H1 (cell line): ENCODE results near the gene DDC. TPM values are rescaled to one million over a fixed set of nuclear protein-coding genes. Genes with fewer than 3 reads are reported as not detected.

Source experiments
- CTCF ChIA-PET: fragments of 300-600 bp; sonication (Branson Sonifier 250); formaldehyde crosslinking; loops from one replicate; lab custom pipeline; 2021; ENCODE audit not compliant: partially characterized antibody; lab: Charles Lee
- POLR2A ChIA-PET: fragments of 300-600 bp; sonication (Branson Sonifier 250); formaldehyde crosslinking; loops from one replicate; lab custom pipeline; 2021; ENCODE audit warnings: inconsistent platforms; ENCODE audit not compliant: partially characterized antibody; lab: Charles Lee
- DNase-seq, 2 experiments: peaks; one replicate each; pipeline versions ENCODE4 v3.0.0 to v3.0.0-alpha.2; 2010 to 2022; ENCODE audit warnings: low spot score in 2 of 2, low read depth in 1 of 2, mixed read lengths in 1 of 2
- FAIRE-seq: peaks from 2 replicates; lab custom pipeline; 2011; peaks lifted over from hg19 to GRCh38; lab: Jason Lieb, UNC
- H2AFZ ChIP-seq: 2 replicates; pipeline ENCODE4 v1.8.1; 2012; ENCODE audit warnings: low read length, inconsistent platforms
- H2AK5ac ChIP-seq: 2 replicates; pipeline ENCODE4 v1.6.1; 2013; ENCODE audit warnings: low read depth, low read length
- H2BK120ac ChIP-seq: replicated peaks from 2 replicates; pipeline ENCODE3; 2013; ENCODE audit warnings: low read depth, low read length, inconsistent platforms
- H2BK12ac ChIP-seq: 2 replicates; pipeline ENCODE4 v1.6.1; 2013; ENCODE audit warnings: low read depth, low read length
- H2BK15ac ChIP-seq: 2 replicates; pipeline ENCODE4 v1.6.1; 2013; ENCODE audit warnings: low read length
- H2BK20ac ChIP-seq: 2 replicates; pipeline ENCODE4 v1.6.1; 2013; ENCODE audit warnings: low read length
- H2BK5ac ChIP-seq: 2 replicates; pipeline ENCODE4 v1.6.1; 2013; ENCODE audit warnings: low read depth, low read length
- H3K14ac ChIP-seq: 2 replicates; pipeline ENCODE4 v1.6.1; 2013; ENCODE audit warnings: inconsistent platforms; ENCODE audit not compliant: insufficient read length
- H3K18ac ChIP-seq: 2 replicates; pipeline ENCODE4 v1.6.1; 2013; ENCODE audit warnings: low read length; ENCODE audit errors: extremely low read depth
- H3K23ac ChIP-seq: 2 replicates; pipeline ENCODE4 v1.6.1; 2013; ENCODE audit warnings: inconsistent platforms; ENCODE audit not compliant: insufficient read length
- H3K23me2 ChIP-seq: 2 replicates; pipeline ENCODE4 v1.6.1; 2013; ENCODE audit warnings: low read depth, low read length
- H3K27ac ChIP-seq: 2 replicates; pipeline ENCODE4 v1.6.1; 2011; ENCODE audit warnings: low read depth, low read length, inconsistent platforms
- H3K27me3 ChIP-seq, 4 experiments: replicated peaks in 1 of 4; 1 replicate in 1 of 4; 2 replicates in 3 of 4; pipeline versions ENCODE4 v1.6.1 to v1.8.1; 2011 to 2013; ENCODE audit warnings: low read length in 3 of 4, mild to moderate bottlenecking in 3 of 4, inconsistent platforms in 2 of 4, mixed read lengths in 2 of 4, moderate library complexity in 1 of 4; ENCODE audit not compliant: control insufficient read depth in 3 of 4, insufficient read depth in 3 of 4; ENCODE audit errors: extremely low read depth in 1 of 4
- H3K36me3 ChIP-seq, 4 experiments: 2 replicates each; pipeline versions ENCODE4 v1.6.1 to v1.8.1; 2011 to 2013; ENCODE audit warnings: mild to moderate bottlenecking in 4 of 4, low read length in 3 of 4, moderate library complexity in 2 of 4, control low read depth in 1 of 4, inconsistent platforms in 1 of 4; ENCODE audit not compliant: insufficient read depth in 4 of 4, control insufficient read depth in 2 of 4
- H3K4ac ChIP-seq: replicated peaks from 2 replicates; pipeline ENCODE3; 2013; ENCODE audit warnings: low read length, low read depth, mixed read lengths, inconsistent platforms; ENCODE audit not compliant: insufficient read length
- H3K4me1 ChIP-seq, 4 experiments: replicated peaks in 1 of 4; 1 replicate in 1 of 4; 2 replicates in 3 of 4; pipeline versions ENCODE4 v1.6.1 to v1.8.1; 2011 to 2013; ENCODE audit warnings: low read length in 3 of 4, inconsistent platforms in 2 of 4, mixed read lengths in 1 of 4; ENCODE audit not compliant: insufficient read depth in 4 of 4, control insufficient read depth in 3 of 4
- H3K4me2 ChIP-seq, 2 experiments: 2 replicates each; pipeline versions ENCODE4 v1.6.1 to v1.8.1; 2011 to 2013; ENCODE audit warnings: low read depth in 2 of 2, low read length in 2 of 2, control low read depth in 1 of 2, inconsistent platforms in 1 of 2, mild to moderate bottlenecking in 1 of 2; ENCODE audit not compliant: insufficient read depth in 1 of 2
- H3K4me3 ChIP-seq, 4 experiments: fragments of 200-600, 300-600 bp in 1 of 4; sonication (generic), shearing (Covaris generic), sonication (Bioruptor Twin) in 1 of 4; 2 replicates each; pipeline versions ENCODE4 v1.5.1 to v1.8.1; 2011 to 2016; ENCODE audit warnings: low read length in 4 of 4, low read depth in 3 of 4, control low read depth in 2 of 4, inconsistent platforms in 2 of 4, mild to moderate bottlenecking in 2 of 4, mixed read lengths in 1 of 4, moderate library complexity in 1 of 4; ENCODE audit not compliant: insufficient read depth in 2 of 4; ENCODE audit errors: extremely low read depth in 1 of 4
- H3K56ac ChIP-seq: replicated peaks from 2 replicates; pipeline ENCODE3; 2013; ENCODE audit warnings: low read depth, mild to moderate bottlenecking, mixed read lengths, low read length, inconsistent platforms; ENCODE audit not compliant: insufficient read length
- H3K79me1 ChIP-seq: 2 replicates; pipeline ENCODE4 v1.6.1; 2013; ENCODE audit warnings: low read depth, low read length, control low read depth
- H3K79me2 ChIP-seq, 2 experiments: 2 replicates each; pipeline versions ENCODE4 v1.6.1 to v1.8.1; 2012 to 2013; ENCODE audit warnings: low read length in 2 of 2, mild to moderate bottlenecking in 2 of 2, inconsistent platforms in 1 of 2; ENCODE audit not compliant: insufficient read depth in 2 of 2, control insufficient read depth in 1 of 2
- H3K9ac ChIP-seq, 4 experiments: replicated peaks in 1 of 4; 1 replicate in 1 of 4; 2 replicates in 3 of 4; pipeline versions ENCODE4 v1.6.1 to v1.8.1; 2011 to 2013; ENCODE audit warnings: low read depth in 3 of 4, low read length in 3 of 4, control low read depth in 2 of 4, mild to moderate bottlenecking in 2 of 4, moderate library complexity in 2 of 4, inconsistent platforms in 1 of 4; ENCODE audit errors: extremely low read depth in 1 of 4
- H3K9me3 ChIP-seq, 2 experiments: 2 replicates each; pipeline versions ENCODE4 v1.6.1 to v1.8.1; 2012 to 2013; ENCODE audit warnings: mild to moderate bottlenecking in 2 of 2, moderate library complexity in 2 of 2, control low read depth in 1 of 2, inconsistent platforms in 1 of 2, low read depth in 1 of 2, low read length in 1 of 2, mixed read lengths in 1 of 2; ENCODE audit not compliant: insufficient read depth in 2 of 2
- H4K20me1 ChIP-seq, 2 experiments: replicated peaks in 1 of 2; 2 replicates each; pipeline versions ENCODE3 to v1.8.1; 2011 to 2013; ENCODE audit warnings: inconsistent platforms in 2 of 2, low read length in 2 of 2, mild to moderate bottlenecking in 1 of 2; ENCODE audit not compliant: insufficient read depth in 2 of 2, control insufficient read depth in 1 of 2
- H4K5ac ChIP-seq: 2 replicates; pipeline ENCODE4 v1.6.1; 2013; ENCODE audit warnings: low read length, low read depth, mixed read lengths, inconsistent platforms; ENCODE audit not compliant: insufficient read length
- H4K8ac ChIP-seq: 2 replicates; pipeline ENCODE4 v1.8.0; 2013; ENCODE audit warnings: mild to moderate bottlenecking, moderate library complexity, low read length, inconsistent platforms; ENCODE audit not compliant: insufficient read depth; ENCODE audit errors: extremely low read depth
- H4K91ac ChIP-seq: replicated peaks from 2 replicates; pipeline ENCODE3; 2013; ENCODE audit warnings: low read length, mixed read lengths, inconsistent platforms; ENCODE audit not compliant: insufficient read length
- CHD2 ChIP-seq: IDR thresholded peaks from 2 replicates; pipeline ENCODE4 v1.6.1; 2012; ENCODE audit warnings: low read length, improper control_type of control experiment
- FOSL1 ChIP-seq: IDR thresholded peaks from 2 replicates; pipeline ENCODE4 v1.6.1; 2011; ENCODE audit warnings: mild to moderate bottlenecking, low read depth, low read length, moderate library complexity; ENCODE audit not compliant: insufficient read depth
- HDAC2 ChIP-seq, 2 experiments: fragments of 300-600 bp in 1 of 2; sonication (generic) in 1 of 2; IDR thresholded peaks; 2 replicates each; pipeline ENCODE4 v1.6.1; 2011 to 2012; ENCODE audit warnings: low read depth in 2 of 2, low read length in 2 of 2, mild to moderate bottlenecking in 2 of 2, moderate library complexity in 2 of 2, borderline replicate concordance in 1 of 2, inconsistent platforms in 1 of 2
- SIRT6 ChIP-seq: IDR thresholded peaks from one replicate; pipeline ENCODE4 v1.7.1; 2012; ENCODE audit warnings: low read length, inconsistent platforms
- YY1 ChIP-seq: IDR thresholded peaks from 2 replicates; pipeline ENCODE4 v1.6.1; 2011; ENCODE audit warnings: low read depth, mild to moderate bottlenecking, low read length
- WGBS, 2 experiments: shearing (Covaris generic) in 1 of 2; methylation state at CpG; one replicate each; pipeline versions ENCODE4 v1.1.6 to v1.1.7; 2013 to 2015; ENCODE audit warnings: low lambda C conversion rate in 2 of 2, mixed read lengths in 2 of 2, inconsistent platforms in 1 of 2, low coverage in 1 of 2, missing lambda C conversion rate in 1 of 2; ENCODE audit not compliant: insufficient replicate concordance in 2 of 2, insufficient coverage in 1 of 2, insufficient read length in 1 of 2; ENCODE audit errors: extremely low coverage in 1 of 2, missing lambda C conversion rate in 1 of 2; 5-methylcytosine and 5-hydroxymethylcytosine counted together
- polyA plus RNA-seq, 7 experiments: library from polyadenylated mRNA; depleted of rRNA in 3 of 7; stranded (reverse) in 5 of 7; unstranded in 2 of 7; fragments of >200 nt in 5 of 7; fragments of 200-250 nt in 2 of 7; gene quantifications; 1 replicate in 5 of 7; 2 replicates in 1 of 7; 4 replicates in 1 of 7; pipeline versions ENCODE4 v1.2.1 to v1.2.3, GENCODE V29; 2011 to 2013; ENCODE audit warnings: missing spikeins in 2 of 7, mixed read lengths in 2 of 7
- total RNA-seq: library from RNA; stranded (reverse); fragmentation: NEBNext Ultra II Directional; extraction: Animal tissue kit (Norgen Biotek cat#: 25700); gene quantifications from 2 replicates; pipeline ENCODE4 v1.2.1, GENCODE V29; 2021

DDC gene
- total and polyA plus RNA-seq, 2 of the 8 experiments (the other 6 are each of a cell fraction or from before 2014, with no cell fraction given) = 0.05 TPM; not detected in 1

- Histone ChIP-seq H2BK15ac (no peak overlapping the region), H2AK5ac (no peak overlapping the region), H3K23ac (no peak overlapping the region), H4K5ac (no peak overlapping the region), H2AFZ (no peak overlapping the region), H2BK5ac (no peak overlapping the region), H4K20me1 (no peaks in the 10 kb centered on the region), H2BK120ac (no peak overlapping the region), H2BK20ac (no peak overlapping the region), H3K9me3 (no peaks in the 10 kb centered on the region), H3K9ac (no peak overlapping the region), H3K4me3 (no peak overlapping the region), H4K91ac (no peak overlapping the region), H3K4ac (no peak overlapping the region), H3K14ac (no peak overlapping the region), H3K36me3 (no peaks in the 10 kb centered on the region), H3K4me1 (no peaks in the 10 kb centered on the region), H3K27me3 (no peaks in the 10 kb centered on the region), H3K18ac (no peak overlapping the region)
- no peak for DNase-seq
- POLR2A ChIA-PET = no interaction called here
- no peak for FAIRE-seq
- CTCF ChIA-PET = interaction anchor here (0.7 to 1.3 kb wide), 6 partner anchors 8 to 90 kb away, joined by 3 to 4 read pairs (median 3); no protein-coding TSS in a partner anchor
- 84% methylated on average over 6 of the region's 6 CpGs; no CpG with 5 or more reads in 1 of the 2 experiments for WGBS, 2 experiments
- TF ChIP-seq CHD2 = no peak
- TF ChIP-seq SIRT6 = no peak
- TF ChIP-seq FOSL1 = no peak
- no peak for TF ChIP-seq HDAC2 (IDR thresholded peaks at IDR 0.05; ENCODE audit: borderline replicate concordance in 1 of 2, low read depth in 2 of 2, low read length in 2 of 2)
- TF ChIP-seq YY1 = no peak
- TF ChIP-seq, all 59 proteins: peak for 0
- no peak overlapping the region for H3K4me2 ChIP-seq
- H3K27ac ChIP-seq = no peak overlapping the region
- no peaks in the 10 kb centered on the region for H3K79me1 ChIP-seq
- no peaks in the 10 kb centered on the region for H3K23me2 ChIP-seq
- H3K79me2 ChIP-seq = no peaks in the 10 kb centered on the region
- H2BK12ac ChIP-seq = no peak overlapping the region
- no peak overlapping the region for H4K8ac ChIP-seq
- H3K56ac ChIP-seq = no peak overlapping the region
Observed at GRCh38 chr7:50496569-50496968, 68.6 kb downstream of the DDC start.
